GM21825 (cell line): ENCODE measurements around the gene RBM8A.
A peak's percentile ranks its signal among the peaks of the same experiment; 100 is the strongest.

Experiments used
- ATAC-seq: cut with Tn5 transposase; IDR thresholded peaks from one replicate; pipeline ENCODE4 v1.9.1; 2021; ENCODE audit warnings: mild to moderate bottlenecking, moderate library complexity; ENCODE audit not compliant: unreplicated experiment

RBM8A gene

DNA sequence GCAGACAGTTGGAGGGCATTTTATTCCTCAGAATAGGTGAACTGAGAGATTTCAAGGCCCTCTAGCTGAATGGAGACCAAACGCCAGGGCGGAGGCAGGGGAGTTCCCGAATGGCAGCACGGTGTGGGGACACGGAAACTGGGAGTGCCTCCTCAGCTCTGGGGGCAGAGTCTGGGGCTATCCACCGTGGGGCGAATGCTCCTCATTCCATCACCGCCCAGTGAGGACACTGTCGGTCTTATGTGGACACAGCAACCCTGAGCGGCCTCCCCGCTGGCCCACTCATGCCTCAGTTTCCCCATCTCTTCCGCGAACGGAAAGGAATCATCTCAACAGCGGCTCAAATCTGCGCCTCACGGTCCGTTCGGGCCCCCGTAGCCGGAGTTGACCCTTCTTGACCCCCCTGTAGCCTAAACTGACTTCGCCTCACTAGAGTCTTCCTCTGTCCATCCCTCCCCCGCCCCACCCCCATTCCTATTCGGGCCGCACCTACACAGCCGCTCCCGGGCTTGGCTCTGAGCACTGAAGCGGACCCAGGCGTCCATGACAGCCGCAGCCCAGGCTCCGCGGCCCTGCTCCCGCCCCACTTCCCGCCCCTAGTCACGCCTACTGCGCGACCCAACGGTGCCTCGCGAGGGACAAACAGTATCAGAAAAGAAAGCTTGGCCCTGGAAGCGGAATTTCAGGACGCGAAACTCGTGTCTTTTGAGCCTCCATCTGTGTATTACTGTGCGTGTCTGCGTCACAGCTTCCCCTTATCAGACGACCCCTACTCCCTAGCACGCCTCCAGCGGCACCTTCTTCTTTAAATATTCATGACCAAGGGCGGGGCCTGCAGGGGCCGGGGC, 8.9 kb downstream of the RBM8A start, which contains the start of gene PEX11B:
Gene PEX11B, minus strand, starts transcription at position 574 of the 848 bp plus-strand sequence. Its CDS starts 29 bp downstream, at position 545.
- ATAC-seq: peak; percentile 83

DNA sequence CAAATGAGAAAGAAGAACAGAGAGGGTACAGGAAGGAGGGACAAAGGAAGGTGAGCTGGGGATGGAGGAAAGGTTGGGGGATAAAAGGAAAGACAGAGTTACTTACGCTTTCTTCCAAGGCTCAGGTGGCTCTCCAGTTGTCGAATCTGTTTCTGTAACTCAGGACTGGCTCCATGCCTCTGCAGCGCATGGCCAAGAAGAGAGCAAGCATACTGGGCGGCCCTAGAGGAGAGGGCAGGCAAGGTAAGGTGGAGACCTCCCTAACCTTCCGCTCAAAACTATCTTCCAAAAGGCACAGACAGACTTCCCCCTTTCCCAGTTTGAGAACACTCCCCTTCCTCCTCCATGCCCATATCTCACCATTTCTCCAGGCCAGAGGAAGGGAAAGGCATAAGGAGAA, 9.7 kb downstream of the RBM8A start:
- no peak for ATAC-seq

GRCh38 chr1:145916745-145917144, 10.5 kb downstream of the RBM8A start:
- no peak for ATAC-seq

DNA sequence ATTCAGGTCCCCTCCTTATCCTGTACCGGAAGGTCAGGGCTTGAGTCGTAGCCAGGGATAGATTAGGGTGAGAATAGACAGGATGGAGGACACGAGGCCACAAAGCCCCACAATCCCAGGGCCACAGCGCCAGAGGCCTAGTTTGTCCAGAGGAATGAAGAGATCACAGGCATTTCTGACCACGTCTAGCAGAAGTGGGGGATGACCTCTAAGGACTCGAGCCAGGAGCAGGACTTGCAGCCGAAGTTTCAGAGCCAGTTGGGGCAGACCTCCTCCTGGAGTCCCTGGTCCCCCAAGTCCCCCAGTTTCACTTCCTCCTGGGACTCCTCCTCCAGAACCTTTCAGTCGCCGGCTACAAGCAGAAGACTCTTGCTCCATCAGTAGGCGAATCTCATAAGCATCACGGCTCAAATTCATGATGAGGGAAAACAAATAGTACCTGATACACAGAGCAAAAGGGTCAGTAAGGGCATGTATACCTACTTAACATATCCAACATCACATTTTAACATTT, 15.1 kb downstream of the RBM8A start:
- ATAC-seq: no peak

DNA sequence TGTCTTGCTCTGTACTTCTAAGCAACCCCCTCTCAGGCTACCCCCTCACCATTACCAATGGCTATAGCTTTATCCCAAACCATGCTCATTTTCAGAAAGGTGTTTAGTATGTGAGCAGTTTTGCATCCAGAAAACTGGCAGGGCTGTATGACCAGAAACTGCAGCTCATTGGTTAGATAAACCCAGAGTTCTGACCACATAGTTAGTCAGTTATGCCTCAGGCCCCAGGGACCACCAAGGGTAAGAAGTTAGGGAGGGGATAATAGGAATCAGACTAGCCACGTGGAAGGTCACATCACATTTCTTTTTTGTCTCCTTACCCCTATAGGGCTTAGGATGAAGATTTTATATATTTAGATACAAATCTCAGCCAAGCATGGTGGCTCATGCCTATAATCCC, 18.6 kb downstream of the RBM8A start:
- no peak for ATAC-seq

- ATAC-seq: no peak
Observed at GRCh38 chr1:145906954-145907753, 20.1 kb downstream of the RBM8A start.

DNA sequence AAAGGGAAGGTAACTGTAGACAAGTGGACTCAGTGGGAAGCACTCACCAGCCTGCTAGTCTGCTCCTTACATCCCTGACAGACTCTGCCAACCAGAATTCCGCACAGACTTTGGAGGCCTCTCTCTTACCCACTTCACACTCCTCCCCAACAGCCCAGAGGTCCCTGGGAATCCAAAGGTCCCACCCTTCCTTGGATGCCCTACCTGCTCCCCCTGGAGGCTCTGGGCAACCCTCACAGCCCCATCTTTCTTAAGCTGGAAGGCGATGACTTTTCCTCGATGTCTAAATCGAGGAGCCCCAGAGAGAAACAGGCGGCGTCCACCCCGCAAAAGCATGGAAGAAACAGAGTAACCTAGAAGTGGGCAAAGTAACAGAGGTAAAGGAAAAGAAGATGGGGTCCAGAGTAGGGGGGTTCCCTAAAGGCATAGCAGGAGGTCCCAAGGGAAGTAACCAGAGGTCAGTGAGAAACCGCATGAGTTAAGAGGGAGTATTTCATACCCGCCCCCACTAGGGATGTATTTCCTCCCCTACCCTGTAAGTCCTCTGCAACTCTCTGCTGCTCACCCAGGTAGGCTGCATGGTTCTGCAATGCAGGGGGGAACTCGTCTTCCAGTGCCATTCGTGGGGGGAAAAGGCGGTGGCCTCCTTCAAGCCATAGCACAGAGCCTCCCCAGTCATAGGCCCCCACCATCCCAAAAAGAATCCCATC, 25.8 kb downstream of the RBM8A start:
- no peak for ATAC-seq

- ATAC-seq: no peak
Observed at GRCh38 chr1:145898756-145899155, 28.5 kb downstream of the RBM8A start.

DNA sequence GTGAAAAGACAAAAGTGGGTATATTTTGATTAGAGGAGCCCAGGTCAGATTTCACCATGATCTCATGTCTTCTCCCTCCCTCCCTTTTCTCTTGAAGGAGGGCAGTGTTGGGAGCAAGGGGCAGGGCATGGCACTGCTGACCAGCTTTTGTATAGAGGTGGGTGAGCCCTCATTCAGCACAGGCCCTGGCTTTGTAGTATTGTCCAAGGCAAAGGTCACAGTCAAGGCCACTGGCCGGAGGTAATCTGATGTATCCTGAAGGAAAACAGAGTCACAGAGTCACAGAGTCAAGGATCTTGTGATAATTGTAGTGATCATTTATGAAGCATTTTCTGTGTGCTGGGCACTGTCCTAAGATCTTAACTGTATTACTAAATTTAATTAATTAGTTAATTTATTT, 29.3 kb downstream of the RBM8A start:
- no peak for ATAC-seq

DNA sequence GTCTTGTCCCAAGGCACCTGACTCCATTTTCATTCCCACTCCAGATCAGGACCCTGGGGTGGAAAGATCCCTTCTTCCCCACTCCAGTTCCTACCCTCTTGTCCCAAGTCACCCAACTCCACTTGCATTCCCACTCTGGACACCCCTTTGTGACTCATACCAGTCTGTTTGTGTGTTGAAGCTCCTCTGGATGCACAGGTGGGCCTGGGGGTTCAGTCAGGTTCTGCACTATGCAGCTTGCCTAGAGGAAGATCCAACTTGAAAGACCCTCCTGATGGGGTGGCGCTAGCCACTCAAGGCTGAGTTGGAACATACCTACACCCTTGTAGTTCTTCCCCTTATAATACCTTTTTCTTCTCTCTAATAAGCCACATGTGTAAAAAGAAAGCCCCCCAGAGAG, 31.8 kb downstream of the RBM8A start:
- no peak for ATAC-seq

- no peak for ATAC-seq
Observed at GRCh38 chr1:145893306-145894055, 33.8 kb downstream of the RBM8A start.

DNA sequence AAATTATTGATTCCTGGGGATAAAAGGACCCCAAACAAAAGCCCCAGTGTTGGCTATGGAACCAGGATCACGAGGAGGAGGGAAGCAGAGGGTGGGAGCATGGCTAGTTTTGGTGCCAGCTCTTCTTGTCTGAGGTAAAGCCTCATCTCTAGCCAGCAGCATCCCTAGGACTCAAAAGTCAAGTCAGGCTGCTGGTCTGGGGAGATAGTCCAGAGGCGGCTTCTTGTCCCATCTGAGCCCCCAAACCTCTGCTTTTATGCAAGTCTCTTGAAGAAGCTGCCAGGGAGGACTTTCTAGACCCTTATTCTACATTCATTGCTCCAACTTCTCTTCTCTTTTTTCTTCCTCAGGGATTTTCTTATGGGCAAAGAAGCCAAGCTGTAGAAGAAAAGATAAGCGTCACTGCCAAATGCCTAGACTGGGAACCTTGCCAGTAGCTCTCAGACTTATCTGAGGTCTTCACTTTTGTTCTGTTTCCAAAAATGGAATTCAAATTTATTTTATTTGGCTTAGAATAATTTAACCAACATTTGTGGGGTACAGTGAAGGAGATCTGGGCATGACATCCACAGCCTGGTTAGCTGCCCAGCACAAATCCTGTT, 34.7 kb downstream of the RBM8A start:
- no peak for ATAC-seq

GRCh38 chr1:145891587-145892485, 35.4 kb downstream of the RBM8A start:
- ATAC-seq: no peak

GRCh38 chr1:145891143-145891542, 36.1 kb downstream of the RBM8A start:
- no peak for ATAC-seq

GRCh38 chr1:145889722-145890121, 37.6 kb downstream of the RBM8A start:
- ATAC-seq: no peak

DNA sequence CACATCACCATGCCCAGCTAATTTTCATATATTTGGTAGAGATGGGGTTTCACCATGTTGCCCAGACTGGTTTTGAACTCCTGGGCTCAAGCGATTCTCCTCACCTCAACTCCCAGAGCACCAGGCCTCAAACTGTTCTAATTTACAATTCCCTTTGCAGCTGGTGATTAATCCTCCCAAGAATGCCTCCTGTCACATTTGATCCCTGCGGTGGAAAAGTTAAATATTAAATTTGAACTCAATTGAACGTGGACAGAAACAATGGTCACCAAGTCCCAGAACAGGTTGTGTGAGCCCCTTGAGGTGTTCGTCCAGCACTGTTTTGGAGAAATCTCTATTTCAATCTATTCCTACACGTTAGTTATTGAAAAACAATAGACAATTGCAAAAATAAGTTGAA, 39.7 kb downstream of the RBM8A start:
- no peak for ATAC-seq

DNA sequence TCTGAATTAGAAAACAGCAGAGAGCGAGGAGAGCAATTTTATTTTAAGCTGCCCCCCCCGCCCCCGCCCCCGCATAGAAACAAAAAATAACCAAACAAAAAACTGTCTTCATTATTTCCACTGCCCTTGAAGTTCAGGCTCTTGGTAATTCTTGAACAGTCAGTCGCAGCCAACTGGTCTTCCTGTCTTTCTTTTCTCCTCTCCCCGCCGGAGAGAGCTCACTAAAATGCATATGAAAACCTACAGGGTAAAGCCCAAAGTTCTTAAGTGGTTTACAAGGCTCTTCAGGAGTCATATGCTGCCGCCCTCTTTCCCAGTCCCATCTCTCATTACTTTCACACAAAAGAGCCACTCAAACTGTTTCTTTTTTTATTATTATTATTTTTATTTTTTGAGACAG, 40.5 kb downstream of the RBM8A start:
- ATAC-seq: no peak

GRCh38 chr1:145886390-145886789, 40.9 kb downstream of the RBM8A start:
- no peak for ATAC-seq

DNA sequence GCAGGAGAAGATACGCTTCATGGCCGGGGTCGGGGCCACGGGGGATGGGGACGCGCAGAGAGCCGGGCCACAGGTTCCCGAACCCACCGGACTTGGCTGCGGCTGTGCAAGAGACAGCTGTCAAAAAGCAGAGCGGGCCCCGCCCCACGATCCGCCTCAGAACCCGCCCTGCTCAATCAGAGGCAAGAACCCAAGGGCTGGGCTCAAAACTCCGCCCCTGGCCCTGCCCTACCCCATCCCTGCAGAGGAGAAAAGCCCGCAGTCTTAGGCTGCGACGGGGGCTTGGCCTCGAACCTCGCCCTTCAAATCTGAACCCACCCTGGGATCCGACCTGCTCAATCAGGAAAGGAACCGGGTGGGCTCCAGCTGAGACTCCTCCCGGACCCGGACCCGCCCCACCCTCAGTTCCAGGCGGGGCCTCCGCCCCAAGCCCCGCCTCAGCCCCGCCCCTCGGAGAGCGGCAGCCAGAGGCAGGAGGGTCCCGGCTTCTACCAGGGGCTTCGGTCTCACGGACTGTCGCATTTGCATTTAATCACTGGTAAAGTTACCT, 41.5 kb downstream of the RBM8A start, which contains the start of gene ANKRD35:
Gene ANKRD35, minus strand, starts transcription at position 129 of the 550 bp plus-strand sequence. Its CDS starts 108 bp downstream, at position 21.
- ATAC-seq: peak; percentile 97
